ENCODE measurements around the gene SLC11A2. TPM values are rescaled to one million over a fixed set of nuclear protein-coding genes. Genes with fewer than 3 reads are reported as not detected.

SLC11A2 gene
- total RNA-seq, 1 experiment from 2014 or later = 38.7 TPM

GRCh38 chr12:51019927-51020326, 6.3 kb downstream of the SLC11A2 start:
- ChIA-PET POLR2A (no interaction called here), CTCF (no interaction called here), RAD21 (ENCODE audit: low non-redundant PET in 1 of 2, low total read pairs in 2 of 2, uncharacterized antibody in 2 of 2, unreplicated experiment in 2 of 2) (no interaction called here)
- peaks cover 85% of the 10 kb centered on the region for H3K79me2 ChIP-seq (ENCODE audit: insufficient read depth, low read length)
- H3K4me1 ChIP-seq (ENCODE audit: control insufficient read depth in 1 of 2, insufficient read depth in 2 of 2, low read length in 2 of 2) = peaks cover 9 to 12% of the 10 kb centered on the region in 2 experiments
- no TSS peak for BruUV-seq (replicated peaks)
- H3K4me2 ChIP-seq (ENCODE audit: low read length) = no peak overlapping the region
- no peak overlapping the region for H3K4me3 ChIP-seq (replicated peaks in 1 of 2; ENCODE audit: low read depth in 1 of 2, low read length in 2 of 2)
- no peak overlapping the region for H2AFZ ChIP-seq (ENCODE audit: low read depth, low read length, poor library complexity, severe bottlenecking)
- no peaks in the 10 kb centered on the region for H3K27me3 ChIP-seq (ENCODE audit: insufficient read depth, low read length)
- H3K36me3 ChIP-seq (ENCODE audit: control insufficient read depth in 1 of 2, insufficient read depth in 2 of 2, low read length in 2 of 2) = no peaks in the 10 kb centered on the region
- H3K9me2 ChIP-seq (ENCODE audit: insufficient read depth) = no peaks in the 10 kb centered on the region
- TF ChIP-seq CBX3 (IDR thresholded peaks at IDR 0.05; ENCODE audit: low read depth) (no peak), JUND (IDR thresholded peaks at IDR 0.05) (no peak), POLR2AphosphoS5 (IDR thresholded peaks at IDR 0.05; ENCODE audit: low read depth, low read length) (no peak), REST (IDR thresholded peaks at IDR 0.05; ENCODE audit: low read depth) (no peak), SIN3A (IDR thresholded peaks at IDR 0.05; ENCODE audit: low read depth) (no peak), ZNF274 (IDR thresholded peaks at IDR 0.05; ENCODE audit: low read depth, low read length) (no peak), RAD21 (IDR thresholded peaks at IDR 0.05; ENCODE audit: low read depth) (no peak), POLR2A (IDR thresholded peaks at IDR 0.05; ENCODE audit: borderline replicate concordance, extremely low read depth, insufficient read depth, insufficient read length) (no peak), YY1 (IDR thresholded peaks at IDR 0.05; ENCODE audit: extremely low read depth, insufficient replicate concordance, low read depth, low read length) (no peak)
- H3K9me3 ChIP-seq (ENCODE audit: control insufficient read depth in 1 of 2, insufficient read depth in 1 of 2, low read depth in 1 of 2, low read length in 2 of 2) = no peaks in the 10 kb centered on the region
- no peak overlapping the region for H3K9ac ChIP-seq (ENCODE audit: low read length)
- ATAC-seq = no peak
- H3K27ac ChIP-seq (ENCODE audit: low read depth, low read length) = no peak overlapping the region
- no peak for DNase-seq (ENCODE audit: low read depth, low spot score)
- no peaks in the 10 kb centered on the region for H4K20me1 ChIP-seq (ENCODE audit: insufficient read depth)
- intact Hi-C loops (cut with micrococcal nuclease) = no loop called here
